Endothelial cell of umbilical vein (primary cell): ENCODE measurements around the gene CXCR6. TPM values are rescaled to one million over a fixed set of nuclear protein-coding genes. Genes with fewer than 3 reads are reported as not detected.
"Not testable (repeated sequence)": the region's sequence is repeated elsewhere in the genome, so short reads cannot be mapped to it uniquely, and the experiment has no call there.

ENCODE experiments used
- BruUV-seq: library from RNA; stranded (reverse); fragments of 400-500 nt; replicated peaks from 2 replicates; lab custom pipeline; 2021; lab: Mats Ljungman, UMichigan
- CTCF ChIA-PET: fragments of 300-600, 350-600 bp; sonication (Branson Sonifier 250); formaldehyde crosslinking; loops from one replicate; lab custom pipeline; 2021; ENCODE audit warnings: antibody characterized with exemption, inconsistent platforms; lab: Charles Lee
- POLR2A ChIA-PET: fragments of 300-600, 350-600 bp; sonication (Branson Sonifier 250); formaldehyde crosslinking; loops from one replicate; lab custom pipeline; 2021; ENCODE audit warnings: antibody characterized with exemption, inconsistent platforms; lab: Charles Lee
- DNase-seq: peaks from one replicate; pipeline ENCODE4 v3.0.0-alpha.2; 2011; ENCODE audit warnings: low read depth, low spot score
- FAIRE-seq: peaks from 2 replicates; lab custom pipeline; 2011; peaks lifted over from hg19 to GRCh38; lab: Jason Lieb, UNC
- H2AFZ ChIP-seq: 2 replicates; pipeline ENCODE4 v1.6.0; 2012; ENCODE audit warnings: low read depth, low read length, control low read depth, inconsistent platforms
- H3K27ac ChIP-seq: 2 replicates; pipeline ENCODE4 v1.5.1; 2011; ENCODE audit warnings: low read depth, mild to moderate bottlenecking, control low read depth, low read length, moderate library complexity; ENCODE audit not compliant: insufficient read depth
- H3K27me3 ChIP-seq, 2 experiments: 2 replicates each; pipeline versions ENCODE4 v1.6.0 to v1.6.1; 2011; ENCODE audit warnings: low read length in 2 of 2, mixed read lengths in 1 of 2; ENCODE audit not compliant: control insufficient read depth in 2 of 2, insufficient read depth in 2 of 2
- H3K36me3 ChIP-seq, 2 experiments: 2 replicates in 1 of 2; 3 replicates in 1 of 2; pipeline ENCODE4 v1.5.1; 2011; ENCODE audit warnings: low read length in 2 of 2, mild to moderate bottlenecking in 1 of 2, moderate library complexity in 1 of 2; ENCODE audit not compliant: control insufficient read depth in 2 of 2, insufficient read depth in 2 of 2; ENCODE audit errors: extremely low read depth in 1 of 2
- H3K4me1 ChIP-seq: 3 replicates; pipeline ENCODE4 v1.5.1; 2011; ENCODE audit warnings: mild to moderate bottlenecking, low read length; ENCODE audit not compliant: control insufficient read depth, insufficient read depth; ENCODE audit errors: extremely low read depth
- H3K4me2 ChIP-seq: 2 replicates; pipeline ENCODE4 v1.6.1; 2011; ENCODE audit warnings: low read length, control low read depth, mixed read lengths; ENCODE audit not compliant: insufficient read depth
- H3K4me3 ChIP-seq, 3 experiments: fragments of 200-600 bp in 1 of 3; sonication (generic), shearing (Covaris generic) in 1 of 3; replicated peaks in 1 of 3; 2 replicates each; pipeline ENCODE4 v1.5.1; 2011 to 2016; ENCODE audit warnings: control low read depth in 3 of 3, low read length in 3 of 3, mild to moderate bottlenecking in 2 of 3, inconsistent platforms in 1 of 3, low read depth in 1 of 3, moderate library complexity in 1 of 3; ENCODE audit not compliant: insufficient read depth in 1 of 3
- H3K79me2 ChIP-seq: 2 replicates; pipeline ENCODE4 v1.6.0; 2012; ENCODE audit warnings: low read length, inconsistent platforms; ENCODE audit not compliant: control insufficient read depth, insufficient read depth
- H3K9ac ChIP-seq: replicated peaks from 2 replicates; pipeline ENCODE3; 2011; ENCODE audit warnings: low read length, control low read depth; ENCODE audit not compliant: insufficient read depth; ENCODE audit errors: extremely low read depth
- H3K9me1 ChIP-seq: replicated peaks from 3 replicates; pipeline ENCODE4 v1.6.0; 2011; ENCODE audit warnings: mild to moderate bottlenecking, low read length; ENCODE audit not compliant: control insufficient read depth, insufficient read depth; ENCODE audit errors: extremely low read depth
- H3K9me3 ChIP-seq: replicated peaks from 2 replicates; pipeline ENCODE4 v1.5.1; 2012; ENCODE audit warnings: low read length, inconsistent platforms; ENCODE audit not compliant: control insufficient read depth, insufficient read depth
- H4K20me1 ChIP-seq: replicated peaks from 2 replicates; pipeline ENCODE3; 2011; ENCODE audit warnings: mild to moderate bottlenecking, low read length; ENCODE audit not compliant: control insufficient read depth, insufficient read depth; ENCODE audit errors: extremely low read depth
- EZH2 ChIP-seq: IDR thresholded peaks from 2 replicates; pipeline ENCODE4 v1.6.1; 2012; ENCODE audit warnings: borderline replicate concordance, low read depth, mild to moderate bottlenecking, moderate library complexity, low read length, inconsistent platforms; ENCODE audit not compliant: severe bottlenecking
- FOS ChIP-seq: IDR thresholded peaks from 2 replicates; pipeline ENCODE4 v1.6.1; 2011; ENCODE audit warnings: mild to moderate bottlenecking, low read length, moderate library complexity, borderline replicate concordance; ENCODE audit not compliant: insufficient read depth
- GATA2 ChIP-seq: IDR thresholded peaks from 2 replicates; pipeline ENCODE4 v1.7.0; 2011; ENCODE audit warnings: low read depth, mild to moderate bottlenecking, moderate library complexity, mixed read lengths, low read length; ENCODE audit not compliant: insufficient read length, insufficient read depth
- JUN ChIP-seq: IDR thresholded peaks from 2 replicates; pipeline ENCODE4 v1.6.1; 2011; ENCODE audit warnings: borderline replicate concordance, low read depth; ENCODE audit not compliant: insufficient read length, insufficient read depth
- MYC ChIP-seq: IDR thresholded peaks from one replicate; pipeline ENCODE4 v1.6.1; 2011; ENCODE audit warnings: mild to moderate bottlenecking, low read depth, low read length
- POLR2A ChIP-seq: IDR thresholded peaks from 2 replicates; pipeline ENCODE4 v1.6.1; 2012; ENCODE audit warnings: low read depth, mild to moderate bottlenecking, control low read depth, low read length
- POLR2AphosphoS5 ChIP-seq: IDR thresholded peaks from 2 replicates; pipeline ENCODE4 v1.6.1; 2012; ENCODE audit warnings: low read depth, mild to moderate bottlenecking, control low read depth, low read length, moderate library complexity; ENCODE audit not compliant: insufficient read depth
- dilution Hi-C: fragments of 300-500 bp; cut with MboI; formaldehyde crosslinking; loops from one replicate; pipeline ENCODE4 v1.15.0; 2019; ENCODE audit warnings: low sequenced_read_pairs; ENCODE audit not compliant: extremely low pct_ligation_motif_present
- intact Hi-C: fragments of 100-400 bp; cut with micrococcal nuclease; formaldehyde crosslinking; loops from one replicate; pipeline ENCODE4 v1.10.0; 2022
- polyA plus RNA-seq, 4 experiments: library from polyadenylated mRNA; depleted of rRNA in 3 of 4; stranded (reverse) in 3 of 4; unstranded in 1 of 4; fragments of >200 nt; gene quantifications; 2 replicates each; pipeline versions ENCODE4 v1.2.1 to v1.2.3, GENCODE V29; 2011 to 2012; ENCODE audit warnings: missing spikeins in 1 of 4
- total RNA-seq: library from RNA; stranded (reverse); gene quantifications from 2 replicates; pipeline ENCODE4 v1.2.3, GENCODE V29; 2021
- TF ChIP-seq, protein P1 (sequence below), 2 donors: IDR thresholded peaks; 1 replicate in 1 of 2; 2 replicates in 1 of 2; pipeline ENCODE4 v1.5.1; 2011; ENCODE audit warnings: low read length in 2 of 2, mild to moderate bottlenecking in 2 of 2, moderate library complexity in 2 of 2, control low read depth in 1 of 2, inconsistent platforms in 1 of 2, low read depth in 1 of 2; ENCODE audit not compliant: insufficient read depth in 1 of 2; ENCODE audit errors: extremely low read depth in 1 of 2
- TF ChIP-seq, protein P2 (sequence below): IDR thresholded peaks from 2 replicates; pipeline ENCODE4 v1.6.1; 2011; ENCODE audit not compliant: insufficient read depth, insufficient read length

CXCR6 gene
- total and polyA plus RNA-seq, 2 donors (not counting 3 experiments of a cell fraction or from before 2014, with no cell fraction given): not detected

DNA sequence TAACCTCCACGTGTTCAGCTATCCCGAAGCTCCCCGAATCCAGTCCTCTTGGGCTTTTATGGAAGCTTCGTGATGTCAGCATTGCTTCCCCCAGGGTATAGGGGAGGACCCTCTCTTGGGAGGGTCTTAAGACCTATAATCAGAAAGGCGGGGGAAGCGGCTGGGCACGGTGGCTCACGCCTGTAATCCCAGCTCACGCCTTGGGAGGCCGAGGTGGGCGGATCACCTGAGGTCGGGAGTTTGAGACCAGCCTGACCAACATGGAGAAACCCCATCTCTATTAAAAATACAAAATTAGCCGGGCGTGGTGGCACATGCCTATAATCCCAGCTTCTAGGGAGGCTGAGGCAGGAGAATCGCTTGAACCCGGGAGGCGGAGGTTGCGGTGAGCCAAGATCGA, 54.2 kb downstream of the CXCR6 start:
- H3K79me2 ChIP-seq: peaks cover 19% of the 10 kb centered on the region
- BruUV-seq, H3K9me3 ChIP-seq, H3K27ac ChIP-seq, H3K9me1 ChIP-seq, H3K4me2 ChIP-seq, H2AFZ ChIP-seq, FAIRE-seq, H3K9ac ChIP-seq, H4K20me1 ChIP-seq, DNase-seq, H3K27me3 ChIP-seq, H3K4me3 ChIP-seq, dilution Hi-C loops, H3K36me3 ChIP-seq, H3K4me1 ChIP-seq, POLR2A ChIA-PET: not testable (repeated sequence)
- CTCF ChIA-PET: interaction anchor here (2.2 kb wide), 1 partner anchor 81 kb away, joined by 8 read pairs; no protein-coding TSS in a partner anchor
- intact Hi-C loops: loop anchor here (5.0 kb wide), 1 partner anchor 415 kb away; no protein-coding TSS in a partner anchor

DNA sequence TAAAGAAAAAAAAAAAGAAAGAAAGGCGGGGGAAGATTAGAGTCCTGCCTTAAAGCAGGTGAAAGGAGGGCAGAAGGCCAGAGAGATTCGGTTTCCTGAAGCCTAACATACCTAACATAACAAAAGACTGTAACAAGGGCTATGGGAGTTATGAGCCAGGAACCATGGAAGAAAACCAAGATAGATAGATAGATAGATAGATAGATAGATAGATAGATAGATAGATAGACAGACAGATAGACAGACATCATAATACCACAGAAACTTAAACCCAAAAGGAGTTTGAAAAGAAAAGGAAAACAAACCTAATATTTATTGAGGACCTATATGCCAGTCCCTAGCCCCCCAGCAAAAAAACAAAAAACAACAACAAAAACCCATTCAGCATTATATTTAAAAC, 54.7 kb downstream of the CXCR6 start:
- H3K79me2 ChIP-seq: peaks cover 19% of the 10 kb centered on the region
- POLR2A ChIA-PET: no interaction called here
- TF ChIP-seq JUN: no peak
- no peak for TF ChIP-seq EZH2
- TF ChIP-seq, protein P1, sequence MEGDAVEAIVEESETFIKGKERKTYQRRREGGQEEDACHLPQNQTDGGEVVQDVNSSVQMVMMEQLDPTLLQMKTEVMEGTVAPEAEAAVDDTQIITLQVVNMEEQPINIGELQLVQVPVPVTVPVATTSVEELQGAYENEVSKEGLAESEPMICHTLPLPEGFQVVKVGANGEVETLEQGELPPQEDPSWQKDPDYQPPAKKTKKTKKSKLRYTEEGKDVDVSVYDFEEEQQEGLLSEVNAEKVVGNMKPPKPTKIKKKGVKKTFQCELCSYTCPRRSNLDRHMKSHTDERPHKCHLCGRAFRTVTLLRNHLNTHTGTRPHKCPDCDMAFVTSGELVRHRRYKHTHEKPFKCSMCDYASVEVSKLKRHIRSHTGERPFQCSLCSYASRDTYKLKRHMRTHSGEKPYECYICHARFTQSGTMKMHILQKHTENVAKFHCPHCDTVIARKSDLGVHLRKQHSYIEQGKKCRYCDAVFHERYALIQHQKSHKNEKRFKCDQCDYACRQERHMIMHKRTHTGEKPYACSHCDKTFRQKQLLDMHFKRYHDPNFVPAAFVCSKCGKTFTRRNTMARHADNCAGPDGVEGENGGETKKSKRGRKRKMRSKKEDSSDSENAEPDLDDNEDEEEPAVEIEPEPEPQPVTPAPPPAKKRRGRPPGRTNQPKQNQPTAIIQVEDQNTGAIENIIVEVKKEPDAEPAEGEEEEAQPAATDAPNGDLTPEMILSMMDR (IDR thresholded peaks at IDR 0.05; ENCODE audit: extremely low read depth in 1 of 2, insufficient read depth in 1 of 2, low read depth in 1 of 2, low read length in 2 of 2): no peak
- no peak for TF ChIP-seq GATA2
- TF ChIP-seq POLR2AphosphoS5: no peak
- TF ChIP-seq MYC: no peak
- TF ChIP-seq, protein P2, sequence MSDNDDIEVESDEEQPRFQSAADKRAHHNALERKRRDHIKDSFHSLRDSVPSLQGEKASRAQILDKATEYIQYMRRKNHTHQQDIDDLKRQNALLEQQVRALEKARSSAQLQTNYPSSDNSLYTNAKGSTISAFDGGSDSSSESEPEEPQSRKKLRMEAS: no peak
- no peak for TF ChIP-seq POLR2A
- TF ChIP-seq FOS: no peak
- H3K9ac ChIP-seq: no peak overlapping the region
- dilution Hi-C loops (no loop called here), intact Hi-C loops (loop anchor here (5.0 kb wide), 1 partner anchor 414 kb away; no protein-coding TSS in a partner anchor)
- H3K27ac ChIP-seq: no peak overlapping the region
- H3K36me3 ChIP-seq: no peaks in the 10 kb centered on the region
- peaks cover 7% of the 10 kb centered on the region for H3K4me1 ChIP-seq
- CTCF ChIA-PET: no interaction called here
- no peak for DNase-seq
- no peak overlapping the region for H3K4me2 ChIP-seq
- H3K27me3 ChIP-seq: peaks cover 2 to 4% of the 10 kb centered on the region in 2 experiments
- no peak for FAIRE-seq
- H3K4me3 ChIP-seq: no peak overlapping the region
- no TSS peak for BruUV-seq
- no peaks in the 10 kb centered on the region for H3K9me1 ChIP-seq
- no peaks in the 10 kb centered on the region for H4K20me1 ChIP-seq
- no peak overlapping the region for H2AFZ ChIP-seq
- no peaks in the 10 kb centered on the region for H3K9me3 ChIP-seq
